Panc1 (cell line): ENCODE data around the gene LDB2.

Source experiments
- POLR2AphosphoS5 ChIP-seq: IDR thresholded peaks from 2 replicates; pipeline ENCODE4 v1.6.1; 2012; ENCODE audit warnings: mild to moderate bottlenecking, low read depth, low read length, moderate library complexity
- REST ChIP-seq, 2 experiments: IDR thresholded peaks; 2 replicates each; pipeline ENCODE4 v1.6.1; 2011 to 2012; ENCODE audit warnings: low read depth in 2 of 2, control low read depth in 1 of 2, low read length in 1 of 2, mild to moderate bottlenecking in 1 of 2, moderate library complexity in 1 of 2; ENCODE audit not compliant: insufficient read depth in 1 of 2
- SIN3A ChIP-seq: IDR thresholded peaks from 2 replicates; pipeline ENCODE4 v1.6.1; 2012; ENCODE audit warnings: low read depth, mild to moderate bottlenecking, low read length, moderate library complexity, borderline replicate concordance; ENCODE audit not compliant: insufficient read depth
- TCF7L2 ChIP-seq: IDR thresholded peaks from 2 replicates; pipeline ENCODE4 v1.6.1; 2011; ENCODE audit warnings: mild to moderate bottlenecking, low read depth, low read length, inconsistent platforms
- TF ChIP-seq, protein P1 (sequence below): fragments of 450-650 bp; IDR thresholded peaks from 2 replicates; pipeline ENCODE4 v1.5.1; 2017; ENCODE audit warnings: mild to moderate bottlenecking

DNA sequence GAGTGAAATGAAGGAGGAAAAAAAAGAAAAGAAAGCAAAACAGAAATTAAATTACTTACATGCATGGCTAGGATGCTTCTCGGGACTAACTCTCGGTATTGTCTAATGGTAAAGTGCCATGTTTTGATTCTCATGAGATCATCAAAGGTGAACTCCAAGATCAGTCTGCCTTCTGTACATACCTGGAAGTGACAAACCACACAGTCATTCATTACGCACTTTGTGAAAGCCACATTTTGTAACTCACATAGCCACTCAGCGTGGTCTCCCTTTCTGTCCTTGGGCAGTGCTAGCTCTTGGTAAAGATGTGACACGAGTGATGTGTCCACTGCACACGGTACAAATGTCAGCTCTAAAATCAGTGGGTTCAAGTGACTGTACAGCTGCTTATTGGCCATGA is 309.8 kb downstream of the LDB2 start:
- TF ChIP-seq SIN3A (no peak), REST (IDR thresholded peaks at IDR 0.05; ENCODE audit: insufficient read depth in 1 of 2, low read depth in 2 of 2, low read length in 1 of 2) (no peak), POLR2AphosphoS5 (no peak), TCF7L2 (no peak)
- TF ChIP-seq, protein P1, sequence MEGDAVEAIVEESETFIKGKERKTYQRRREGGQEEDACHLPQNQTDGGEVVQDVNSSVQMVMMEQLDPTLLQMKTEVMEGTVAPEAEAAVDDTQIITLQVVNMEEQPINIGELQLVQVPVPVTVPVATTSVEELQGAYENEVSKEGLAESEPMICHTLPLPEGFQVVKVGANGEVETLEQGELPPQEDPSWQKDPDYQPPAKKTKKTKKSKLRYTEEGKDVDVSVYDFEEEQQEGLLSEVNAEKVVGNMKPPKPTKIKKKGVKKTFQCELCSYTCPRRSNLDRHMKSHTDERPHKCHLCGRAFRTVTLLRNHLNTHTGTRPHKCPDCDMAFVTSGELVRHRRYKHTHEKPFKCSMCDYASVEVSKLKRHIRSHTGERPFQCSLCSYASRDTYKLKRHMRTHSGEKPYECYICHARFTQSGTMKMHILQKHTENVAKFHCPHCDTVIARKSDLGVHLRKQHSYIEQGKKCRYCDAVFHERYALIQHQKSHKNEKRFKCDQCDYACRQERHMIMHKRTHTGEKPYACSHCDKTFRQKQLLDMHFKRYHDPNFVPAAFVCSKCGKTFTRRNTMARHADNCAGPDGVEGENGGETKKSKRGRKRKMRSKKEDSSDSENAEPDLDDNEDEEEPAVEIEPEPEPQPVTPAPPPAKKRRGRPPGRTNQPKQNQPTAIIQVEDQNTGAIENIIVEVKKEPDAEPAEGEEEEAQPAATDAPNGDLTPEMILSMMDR, result no peak
